Epithelial cell of umbilical artery (primary cell): Measurements from ENCODE around the gene CCDC186. TPM values are rescaled to one million over a fixed set of nuclear protein-coding genes. Genes with fewer than 3 reads are reported as not detected.

Source experiments
- total RNA-seq: library from RNA; depleted of rRNA; stranded (reverse); fragments of >200 nt; gene quantifications from 2 replicates; pipeline ENCODE4 v1.2.3, GENCODE V29; 2014

The CCDC186 gene
- 12.7 and 15.3 TPM in 2 replicates for total RNA-seq

GRCh38 chr10:114173921-114174694 lies at the start of gene CCDC186:
Gene CCDC186, minus strand, starts transcription at chr10:114174203. Its CDS starts 10,935 bp downstream, at chr10:114163268.

GRCh38 chr10:114179148-114179547 lies 5.1 kb upstream of the CCDC186 start, which contains the start of gene TDRD1:
Gene TDRD1, plus strand, starts transcription at chr10:114179353. Its CDS starts 8,479 bp downstream, at chr10:114187832.

Other genes with a start within 250 kb of the CCDC186 start
- under 0.01 TPM in 2 replicates for gene ADRB1, start 130.3 kb downstream of the CCDC186 start, total RNA-seq
- not detected in 2 replicates for gene TDRD1, start 5.2 kb upstream of the CCDC186 start, total RNA-seq
- gene VWA2, start 65.1 kb upstream of the CCDC186 start, total RNA-seq = not detected in 2 replicates
- 5.5 and 8.4 TPM in 2 replicates for gene AFAP1L2, start 230.3 kb upstream of the CCDC186 start, total RNA-seq